ENCODE results near the gene HNRNPUL1. TPM values are rescaled to one million over a fixed set of nuclear protein-coding genes. Genes with fewer than 3 reads are reported as not detected.
A peak's percentile ranks its signal among the peaks of the same experiment; 100 is the strongest.
"Not testable (repeated sequence)": the region's sequence is repeated elsewhere in the genome, so short reads cannot be mapped to it uniquely, and the experiment has no call there.

The HNRNPUL1 gene
- polyA plus RNA-seq, 5 donors, result 195 to 226 (median 213) TPM

GRCh38 chr19:41273076-41273475 lies 8.9 kb downstream of the HNRNPUL1 start:
- no peak for DNase-seq

- no peak for DNase-seq
These were observed 10.6 kb downstream of the HNRNPUL1 start for GRCh38 chr19:41274802-41275201.

GRCh38 chr19:41276231-41276630 lies 12.1 kb downstream of the HNRNPUL1 start:
- DNase-seq, result no peak

- no peak for DNase-seq
These were observed 14.3 kb downstream of the HNRNPUL1 start for GRCh38 chr19:41278478-41278877.

- DNase-seq, result no peak
These were observed 24.7 kb downstream of the HNRNPUL1 start for GRCh38 chr19:41288673-41289530.

GRCh38 chr19:41289814-41290213 lies 25.6 kb downstream of the HNRNPUL1 start:
- not testable (repeated sequence) for DNase-seq

GRCh38 chr19:41294393-41294792 lies 30.2 kb downstream of the HNRNPUL1 start:
- no peak for DNase-seq

- no peak for DNase-seq
These were observed 31.3 kb downstream of the HNRNPUL1 start for GRCh38 chr19:41295499-41295898.

- no peak for DNase-seq
These were observed 32.3 kb downstream of the HNRNPUL1 start for GRCh38 chr19:41296433-41296871.

GRCh38 chr19:41297628-41298347 lies 33.6 kb downstream of the HNRNPUL1 start:
- no peak for DNase-seq

GRCh38 chr19:41298348-41298964 lies 34.3 kb downstream of the HNRNPUL1 start:
- peak; percentile 77 to 84 for DNase-seq

- DNase-seq, result no peak
These were observed 35.0 kb downstream of the HNRNPUL1 start for GRCh38 chr19:41299046-41299754.

- DNase-seq, result peak; percentile 51 to 57
These were observed 35.5 kb downstream of the HNRNPUL1 start for GRCh38 chr19:41299755-41300089.

- no peak for DNase-seq
These were observed 36.4 kb downstream of the HNRNPUL1 start for GRCh38 chr19:41300555-41300954.

- no peak for DNase-seq
These were observed 38.6 kb downstream of the HNRNPUL1 start for GRCh38 chr19:41302624-41303351.

GRCh38 chr19:41303954-41304353 lies 39.8 kb downstream of the HNRNPUL1 start:
- no peak for DNase-seq

- no peak for DNase-seq
These were observed 40.7 kb downstream of the HNRNPUL1 start for GRCh38 chr19:41304706-41305483.

GRCh38 chr19:41305927-41306793 lies 42.0 kb downstream of the HNRNPUL1 start:
- DNase-seq, result no peak

Data from right lung (tissue), 5 donors.